ENCODE data around the gene MRPL47.

DNA sequence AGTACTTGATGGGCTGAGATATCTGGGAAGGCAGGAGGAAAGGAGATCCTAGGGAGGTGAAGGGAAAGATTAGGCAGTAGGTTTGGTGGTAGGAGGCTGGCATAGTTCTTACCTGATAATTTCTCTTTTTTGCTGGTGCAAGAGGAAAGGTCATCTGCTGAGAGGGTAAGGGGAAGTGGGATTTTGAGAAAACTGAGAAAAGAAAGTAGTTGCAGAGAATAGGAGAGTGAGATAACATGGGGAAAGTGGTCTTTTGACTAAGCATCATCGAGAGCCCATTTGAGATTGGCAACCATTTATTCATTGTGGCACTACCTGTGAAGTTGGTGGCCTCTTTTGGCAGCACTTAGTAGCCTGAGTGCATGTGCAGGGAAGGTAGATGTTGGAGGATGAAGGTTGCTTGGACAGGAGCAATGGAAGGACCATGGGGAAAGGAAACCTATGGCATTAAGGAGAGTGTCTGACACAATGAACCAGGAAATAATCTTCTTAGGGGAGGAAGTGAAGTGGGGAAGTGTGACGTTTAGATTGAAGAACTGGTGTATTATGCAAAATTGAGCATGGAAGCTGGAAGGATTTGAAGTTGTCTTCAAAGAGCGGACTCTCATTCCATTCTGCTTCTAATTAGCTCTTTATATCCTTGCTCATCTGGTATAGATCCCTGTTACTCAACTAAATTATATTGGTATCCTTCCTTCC is 26.5 kb upstream of the MRPL47 start:
- TF ChIP-seq TAF1 (IDR thresholded peaks at IDR 0.05; ENCODE audit: borderline replicate concordance, low read depth, low read length) (no peak), POLR2A (IDR thresholded peaks at IDR 0.05; ENCODE audit: low read depth, low read length) (no peak), POLR2AphosphoS5 (IDR thresholded peaks at IDR 0.05; ENCODE audit: low read depth, low read length) (no peak)
